HEK293 (cell line): ENCODE data around the gene CYB561A3.

Source experiments
- ZNF146 ChIP-seq: fragments of 450-650 bp; formaldehyde crosslinking; IDR thresholded peaks from 2 replicates; pipeline ENCODE4 v1.5.1; 2016; ENCODE audit warnings: missing biosample characterization, missing genetic modification characterization

CYB561A3 gene

DNA sequence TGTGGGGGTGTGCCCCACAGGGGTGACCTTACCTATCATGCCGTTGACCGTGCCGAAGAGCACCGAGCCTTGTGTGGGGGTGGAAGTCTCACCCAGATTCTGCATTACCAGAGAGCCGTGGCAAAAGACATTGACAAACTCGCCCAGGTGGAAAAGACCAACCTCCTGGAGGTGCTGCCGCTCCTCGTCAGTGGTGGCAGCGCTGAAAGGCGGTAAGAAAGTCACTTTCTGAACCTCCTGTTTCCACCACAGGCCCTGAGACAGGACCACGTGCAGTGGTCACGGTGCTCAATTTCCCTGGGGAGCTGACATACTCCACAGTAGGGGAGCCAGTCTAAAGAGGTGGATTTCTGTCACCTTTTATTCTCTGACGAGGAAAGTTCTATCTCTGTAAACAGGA, 59.1 kb downstream of the CYB561A3 start (continued):
- no peak for TF ChIP-seq ZNF146
- TF ChIP-seq, all 188 proteins: peak for 0
